HEK293 (cell line): ENCODE measurements around the gene EDAR.

ENCODE experiments used
- BCL6B ChIP-seq: fragments of 450-650 bp; formaldehyde crosslinking; IDR thresholded peaks from 2 replicates; pipeline ENCODE4 v1.5.1; 2017; ENCODE audit warnings: missing biosample characterization, missing genetic modification characterization
- FEZF1 ChIP-seq: fragments of 450-650 bp; formaldehyde crosslinking; IDR thresholded peaks from 2 replicates; pipeline ENCODE4 v1.5.1; 2016; ENCODE audit warnings: missing biosample characterization, missing genetic modification characterization
- KLF8 ChIP-seq: fragments of 450-650 bp; formaldehyde crosslinking; IDR thresholded peaks from 2 replicates; pipeline ENCODE4 v1.5.1; 2016; ENCODE audit warnings: missing biosample characterization, missing genetic modification characterization
- MEIS1 ChIP-seq: sonication (generic); formaldehyde crosslinking; IDR thresholded peaks from 2 replicates; pipeline ENCODE4 v1.8.1; 2022; ENCODE audit warnings: missing genetic modification reagents, mild to moderate bottlenecking, borderline replicate concordance
- OSR2 ChIP-seq: fragments of 450-650 bp; formaldehyde crosslinking; IDR thresholded peaks from 2 replicates; pipeline ENCODE4 v1.5.1; 2016; ENCODE audit warnings: missing biosample characterization, missing genetic modification characterization
- PRDM6 ChIP-seq: fragments of 450-650 bp; formaldehyde crosslinking; IDR thresholded peaks from 2 replicates; pipeline ENCODE4 v1.5.1; 2017; ENCODE audit warnings: missing biosample characterization, missing genetic modification characterization
- SCRT1 ChIP-seq: fragments of 450-650 bp; formaldehyde crosslinking; IDR thresholded peaks from 2 replicates; pipeline ENCODE4 v1.5.1; 2016; ENCODE audit warnings: missing biosample characterization, missing genetic modification characterization, borderline replicate concordance
- SCRT2 ChIP-seq: fragments of 450-650 bp; formaldehyde crosslinking; IDR thresholded peaks from 2 replicates; pipeline ENCODE4 v1.5.1; 2016; ENCODE audit warnings: missing biosample characterization, missing genetic modification characterization
- YY2 ChIP-seq: fragments of 450-650 bp; formaldehyde crosslinking; IDR thresholded peaks from 2 replicates; pipeline ENCODE4 v1.5.1; 2016; ENCODE audit warnings: missing biosample characterization, missing genetic modification characterization
- ZBTB10 ChIP-seq: fragments of 450-650 bp; formaldehyde crosslinking; IDR thresholded peaks from 2 replicates; pipeline ENCODE4 v1.5.1; 2016; ENCODE audit warnings: missing biosample characterization, missing genetic modification characterization
- ZBTB11 ChIP-seq: fragments of 450-650 bp; formaldehyde crosslinking; conservative IDR thresholded peaks from 2 replicates; pipeline ENCODE4 v1.5.1; 2016; ENCODE audit warnings: low read depth, missing biosample characterization, missing genetic modification characterization
- ZBTB44 ChIP-seq: fragments of 450-650 bp; IDR thresholded peaks from 2 replicates; pipeline ENCODE4 v1.5.1; 2018; ENCODE audit warnings: missing biosample characterization, mild to moderate bottlenecking, missing genetic modification characterization
- ZBTB48 ChIP-seq: fragments of 450-650 bp; formaldehyde crosslinking; IDR thresholded peaks from 2 replicates; pipeline ENCODE4 v1.5.1; 2016; ENCODE audit warnings: missing biosample characterization, missing genetic modification characterization
- ZNF114 ChIP-seq: fragments of 450-650 bp; formaldehyde crosslinking; IDR thresholded peaks from 2 replicates; pipeline ENCODE4 v1.5.0; 2017; ENCODE audit warnings: missing biosample characterization, missing genetic modification characterization
- ZNF184 ChIP-seq: fragments of 450-650 bp; IDR thresholded peaks from 2 replicates; pipeline ENCODE4 v1.5.1; 2018; ENCODE audit warnings: missing biosample characterization, mild to moderate bottlenecking, missing genetic modification characterization
- ZNF19 ChIP-seq: fragments of 450-650 bp; formaldehyde crosslinking; IDR thresholded peaks from 2 replicates; pipeline ENCODE4; 2016; ENCODE audit warnings: missing biosample characterization, missing genetic modification characterization, low read depth
- ZNF423 ChIP-seq: fragments of 450-650 bp; formaldehyde crosslinking; IDR thresholded peaks from 2 replicates; pipeline ENCODE4 v1.5.1; 2016; ENCODE audit warnings: missing biosample characterization, missing genetic modification characterization
- ZNF473 ChIP-seq: fragments of 450-650 bp; formaldehyde crosslinking; IDR thresholded peaks from 2 replicates; pipeline ENCODE4 v1.5.1; 2017; ENCODE audit warnings: missing biosample characterization, missing genetic modification characterization
- ZNF488 ChIP-seq: fragments of 450-650 bp; formaldehyde crosslinking; IDR thresholded peaks from 2 replicates; pipeline ENCODE4 v1.5.1; 2016; ENCODE audit warnings: missing biosample characterization, missing genetic modification characterization
- ZNF549 ChIP-seq: fragments of 450-650 bp; IDR thresholded peaks from 2 replicates; pipeline ENCODE4 v1.5.1; 2018; ENCODE audit warnings: missing biosample characterization, missing genetic modification characterization, mild to moderate bottlenecking, inconsistent platforms, moderate library complexity
- ZNF624 ChIP-seq: fragments of 450-650 bp; formaldehyde crosslinking; IDR thresholded peaks from 2 replicates; pipeline ENCODE4 v1.5.1; 2017; ENCODE audit warnings: missing biosample characterization, missing genetic modification characterization
- ZNF639 ChIP-seq: fragments of 450-650 bp; formaldehyde crosslinking; IDR thresholded peaks from 2 replicates; pipeline ENCODE4 v1.5.1; 2016; ENCODE audit warnings: missing biosample characterization, missing genetic modification characterization
- ZNF658 ChIP-seq: fragments of 450-650 bp; formaldehyde crosslinking; IDR thresholded peaks from 2 replicates; pipeline ENCODE4; 2016; ENCODE audit warnings: missing biosample characterization, missing genetic modification characterization
- ZNF670 ChIP-seq: fragments of 450-650 bp; formaldehyde crosslinking; IDR thresholded peaks from 2 replicates; pipeline ENCODE4 v1.5.1; 2016; ENCODE audit warnings: missing biosample characterization, missing genetic modification characterization, low read depth
- ZNF76 ChIP-seq: fragments of 450-650 bp; formaldehyde crosslinking; IDR thresholded peaks from 2 replicates; pipeline ENCODE4; 2016; ENCODE audit warnings: low read depth, missing biosample characterization, missing genetic modification characterization, borderline replicate concordance
- ZSCAN4 ChIP-seq: fragments of 450-650 bp; formaldehyde crosslinking; IDR thresholded peaks from 2 replicates; pipeline ENCODE4 v1.5.1; 2017; ENCODE audit warnings: missing biosample characterization, missing genetic modification characterization

EDAR gene

GRCh38 chr2:108994178-108994577, 5.2 kb upstream of the EDAR start (continued):
- no peak for TF ChIP-seq ZBTB10 (tag by site-specific recombination)
- no peak for TF ChIP-seq SCRT1 (tag by site-specific recombination)
- TF ChIP-seq ZNF549 (tag by site-specific recombination) = no peak
- no peak for TF ChIP-seq ZNF114 (tag by site-specific recombination)
- no peak for TF ChIP-seq ZNF76
- TF ChIP-seq ZNF658 (tag by site-specific recombination) = no peak
- TF ChIP-seq MEIS1 = no peak
- no peak for TF ChIP-seq ZBTB48 (tag by site-specific recombination)
- TF ChIP-seq ZNF19 (tag by site-specific recombination) = no peak
- TF ChIP-seq ZSCAN4 (tag by site-specific recombination) = no peak
- no peak for TF ChIP-seq ZNF488
- TF ChIP-seq KLF8 = no peak
- peak; percentile 80 for TF ChIP-seq PRDM6 (tag by site-specific recombination)
- no peak for TF ChIP-seq ZBTB44 (tag by site-specific recombination)
- TF ChIP-seq ZNF473 (tag by site-specific recombination) = no peak
- no peak for TF ChIP-seq ZNF624 (tag by site-specific recombination)
- TF ChIP-seq ZNF639 (tag by site-specific recombination) = no peak
- no peak for TF ChIP-seq SCRT2 (tag by site-specific recombination)
- no peak for TF ChIP-seq ZNF184 (tag by site-specific recombination)
- TF ChIP-seq ZBTB11 (tag by site-specific recombination) = no peak
- TF ChIP-seq FEZF1 = peak; percentile 84
- TF ChIP-seq OSR2 (tag by site-specific recombination) = peak; percentile 48; the same call in 1 of the 2 replicates
- TF ChIP-seq BCL6B (tag by site-specific recombination) = peak; percentile 43; the same call in 1 of the 2 replicates
- no peak for TF ChIP-seq YY2 (tag by site-specific recombination)
- no peak for TF ChIP-seq ZNF423 (tag by site-specific recombination)
- no peak for TF ChIP-seq ZNF670 (tag by site-specific recombination)
